Measurements from ENCODE around the gene MPP4. TPM values are rescaled to one million over a fixed set of nuclear protein-coding genes. Genes with fewer than 3 reads are reported as not detected.

Gene MPP4
- total RNA-seq, 1 donor from 2014 or later, result 0.37 TPM

GRCh38 chr2:201697899-201698298 is 545 bp downstream of the MPP4 start:
- Mint-ChIP-seq H3K27ac (ENCODE audit: unreplicated experiment) (peak overlapping the region; percentile 58), H3K27me3 (ENCODE audit: low read depth) (no peaks in the 10 kb centered on the region), H3K36me3 (ENCODE audit: low read depth) (peaks cover 2% of the 10 kb centered on the region), H3K4me3 (ENCODE audit: unreplicated experiment) (no peak overlapping the region), H3K4me1 (ENCODE audit: low read depth) (peaks cover 43% of the 10 kb centered on the region), H3K9me3 (ENCODE audit: low read depth) (no peaks in the 10 kb centered on the region)
- DNase-seq (ENCODE audit: low spot score), result no peak
- TF ChIP-seq, protein P1, sequence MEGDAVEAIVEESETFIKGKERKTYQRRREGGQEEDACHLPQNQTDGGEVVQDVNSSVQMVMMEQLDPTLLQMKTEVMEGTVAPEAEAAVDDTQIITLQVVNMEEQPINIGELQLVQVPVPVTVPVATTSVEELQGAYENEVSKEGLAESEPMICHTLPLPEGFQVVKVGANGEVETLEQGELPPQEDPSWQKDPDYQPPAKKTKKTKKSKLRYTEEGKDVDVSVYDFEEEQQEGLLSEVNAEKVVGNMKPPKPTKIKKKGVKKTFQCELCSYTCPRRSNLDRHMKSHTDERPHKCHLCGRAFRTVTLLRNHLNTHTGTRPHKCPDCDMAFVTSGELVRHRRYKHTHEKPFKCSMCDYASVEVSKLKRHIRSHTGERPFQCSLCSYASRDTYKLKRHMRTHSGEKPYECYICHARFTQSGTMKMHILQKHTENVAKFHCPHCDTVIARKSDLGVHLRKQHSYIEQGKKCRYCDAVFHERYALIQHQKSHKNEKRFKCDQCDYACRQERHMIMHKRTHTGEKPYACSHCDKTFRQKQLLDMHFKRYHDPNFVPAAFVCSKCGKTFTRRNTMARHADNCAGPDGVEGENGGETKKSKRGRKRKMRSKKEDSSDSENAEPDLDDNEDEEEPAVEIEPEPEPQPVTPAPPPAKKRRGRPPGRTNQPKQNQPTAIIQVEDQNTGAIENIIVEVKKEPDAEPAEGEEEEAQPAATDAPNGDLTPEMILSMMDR (IDR thresholded peaks at IDR 0.05), result no peak

DNA sequence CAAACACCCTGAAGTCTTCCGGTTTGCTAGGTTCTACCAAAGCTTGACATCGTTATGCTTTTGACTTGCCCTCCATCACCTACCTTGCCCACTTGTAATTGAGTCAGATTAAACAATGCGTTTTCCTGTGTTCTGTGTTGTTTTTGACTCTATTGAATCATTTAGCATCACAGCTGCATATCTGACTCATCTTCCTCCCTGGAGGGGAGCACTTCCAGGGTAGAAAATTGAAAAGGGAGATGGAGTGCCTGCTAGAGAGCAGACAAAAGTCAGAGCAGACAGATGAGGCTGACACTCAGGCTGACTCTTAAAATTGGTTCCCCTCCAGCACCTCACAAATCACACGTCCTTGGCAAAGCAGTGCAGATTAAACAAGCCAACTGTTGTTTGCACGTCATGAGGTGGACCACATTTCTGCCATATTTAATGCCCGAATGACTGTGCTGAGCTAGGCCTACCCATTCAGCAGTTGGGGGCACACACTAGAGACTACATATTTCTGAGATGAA is 2.2 kb downstream of the MPP4 start:
- no peaks in the 10 kb centered on the region for H3K27me3 Mint-ChIP-seq (ENCODE audit: low read depth)
- H3K27ac Mint-ChIP-seq (ENCODE audit: unreplicated experiment), result peak overlapping the region; percentile 74
- peaks cover 43% of the 10 kb centered on the region for H3K4me1 Mint-ChIP-seq (ENCODE audit: low read depth)
- H3K4me3 Mint-ChIP-seq (ENCODE audit: unreplicated experiment), result no peak overlapping the region
- no peaks in the 10 kb centered on the region for H3K9me3 Mint-ChIP-seq (ENCODE audit: low read depth)
- H3K36me3 Mint-ChIP-seq (ENCODE audit: low read depth), result peaks cover 2% of the 10 kb centered on the region
- DNase-seq (ENCODE audit: low spot score), result no peak
- TF ChIP-seq, protein P1 (IDR thresholded peaks at IDR 0.05), result no peak

DNA sequence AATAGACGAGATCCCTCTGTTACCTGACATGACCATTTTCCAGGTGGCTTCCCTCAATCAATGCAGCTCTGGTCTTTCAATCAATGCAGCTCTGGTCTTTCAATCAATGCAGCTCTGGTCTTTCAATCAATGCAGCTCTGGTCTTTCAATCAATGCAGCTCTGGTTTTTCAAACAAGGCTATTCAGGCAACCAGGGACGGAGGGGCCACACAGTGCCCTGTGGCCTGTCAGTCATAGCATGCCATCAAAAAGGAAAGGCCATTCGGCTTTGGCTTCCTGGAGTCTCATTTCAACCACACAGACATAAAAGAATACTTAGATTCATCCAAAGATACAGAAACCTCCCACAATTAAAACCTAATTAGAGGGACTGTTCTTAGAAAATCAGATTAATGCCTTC is 13.3 kb downstream of the MPP4 start:
- DNase-seq (ENCODE audit: low spot score), result no peak
- Mint-ChIP-seq H3K4me3 (ENCODE audit: unreplicated experiment) (no peak overlapping the region), H3K27ac (ENCODE audit: unreplicated experiment) (no peak overlapping the region), H3K36me3 (ENCODE audit: low read depth) (peaks cover 6% of the 10 kb centered on the region), H3K4me1 (ENCODE audit: low read depth) (no peaks in the 10 kb centered on the region), H3K27me3 (ENCODE audit: low read depth) (no peaks in the 10 kb centered on the region), H3K9me3 (ENCODE audit: low read depth) (no peaks in the 10 kb centered on the region)
- TF ChIP-seq, protein P1 (IDR thresholded peaks at IDR 0.05), result no peak

- TF ChIP-seq, protein P1 (IDR thresholded peaks at IDR 0.05), result peak; percentile 62
- Mint-ChIP-seq H3K27ac (ENCODE audit: unreplicated experiment) (no peak overlapping the region), H3K27me3 (ENCODE audit: low read depth) (no peaks in the 10 kb centered on the region), H3K4me1 (ENCODE audit: low read depth) (no peaks in the 10 kb centered on the region), H3K36me3 (ENCODE audit: low read depth) (peaks cover 2% of the 10 kb centered on the region), H3K9me3 (ENCODE audit: low read depth) (no peaks in the 10 kb centered on the region), H3K4me3 (ENCODE audit: unreplicated experiment) (no peak overlapping the region)
- no peak for DNase-seq (ENCODE audit: low spot score)
Measured at GRCh38 chr2:201680743-201681142, 17.7 kb downstream of the MPP4 start.

DNA sequence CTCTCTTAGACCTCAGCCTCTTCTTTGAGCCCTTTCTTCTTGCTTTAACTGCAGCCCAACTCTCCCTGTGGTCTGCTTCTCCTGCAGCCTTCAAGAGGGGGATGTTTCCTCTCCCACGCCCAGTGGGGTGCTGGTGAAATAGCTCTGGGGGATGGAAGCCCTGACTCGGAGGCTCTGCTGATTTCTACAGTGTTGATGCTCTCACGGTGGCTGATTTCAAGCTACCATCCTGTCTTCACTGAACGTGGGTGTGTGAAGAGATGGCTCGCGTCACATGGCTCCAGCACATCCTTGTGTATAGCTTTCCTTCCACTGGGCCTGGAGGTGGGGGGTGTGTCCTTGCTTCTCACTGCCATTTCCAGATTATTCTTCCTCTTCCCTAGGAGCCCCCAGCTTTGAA is 20.0 kb downstream of the MPP4 start:
- DNase-seq (ENCODE audit: low spot score), result no peak
- no peak overlapping the region for H3K4me3 Mint-ChIP-seq (ENCODE audit: unreplicated experiment)
- H3K9me3 Mint-ChIP-seq (ENCODE audit: low read depth), result no peaks in the 10 kb centered on the region
- H3K36me3 Mint-ChIP-seq (ENCODE audit: low read depth), result peaks cover 2% of the 10 kb centered on the region
- no peaks in the 10 kb centered on the region for H3K27me3 Mint-ChIP-seq (ENCODE audit: low read depth)
- H3K4me1 Mint-ChIP-seq (ENCODE audit: low read depth), result peaks cover 10% of the 10 kb centered on the region
- H3K27ac Mint-ChIP-seq (ENCODE audit: unreplicated experiment), result no peak overlapping the region
- TF ChIP-seq, protein P1 (IDR thresholded peaks at IDR 0.05), result no peak

All from chondrocyte (in vitro differentiated cells).